H1 (cell line): ENCODE measurements around the gene IDE. TPM values are rescaled to one million over a fixed set of nuclear protein-coding genes. Genes with fewer than 3 reads are reported as not detected.

Experiments used
- ASH2L ChIP-seq: fragments of 200-600, 300-600 bp; sonication (generic); IDR thresholded peaks from one replicate; pipeline ENCODE4 v1.7.1; 2017; ENCODE audit warnings: low read length
- CBX5 ChIP-seq: fragments of 300-800, 300-1000 bp; sonication (generic); IDR thresholded peaks from 2 replicates; pipeline ENCODE4 v1.7.1; 2016; ENCODE audit warnings: antibody characterized with exemption, low read length, low read depth
- E2F6 ChIP-seq: IDR thresholded peaks from 2 replicates; pipeline ENCODE4 v1.6.1; 2012; ENCODE audit warnings: inconsistent platforms
- JUN ChIP-seq: IDR thresholded peaks from 2 replicates; pipeline ENCODE4 v1.6.1; 2011; ENCODE audit warnings: low read depth, mild to moderate bottlenecking, improper control_type of control experiment, low read length
- SIN3A ChIP-seq, 2 experiments: IDR thresholded peaks in 1 of 2; conservative IDR thresholded peaks in 1 of 2; 2 replicates each; pipeline ENCODE4 v1.6.1; 2011 to 2012; ENCODE audit warnings: low read length in 2 of 2, improper control_type of control experiment in 1 of 2, low read depth in 1 of 2, mild to moderate bottlenecking in 1 of 2
- SP2 ChIP-seq: IDR thresholded peaks from 2 replicates; pipeline ENCODE4 v1.6.1; 2012; ENCODE audit warnings: mild to moderate bottlenecking, low read length, inconsistent platforms
- TAF1 ChIP-seq: IDR thresholded peaks from 2 replicates; pipeline ENCODE4 v1.6.1; 2011; ENCODE audit warnings: mild to moderate bottlenecking, low read depth, low read length
- ZNF274 ChIP-seq: IDR thresholded peaks from 2 replicates; pipeline ENCODE4 v1.7.0; 2012; ENCODE audit warnings: low read length, borderline replicate concordance; ENCODE audit errors: extremely low read depth
- polyA plus RNA-seq, 7 experiments: library from polyadenylated mRNA; depleted of rRNA in 3 of 7; stranded (reverse) in 5 of 7; unstranded in 2 of 7; fragments of >200 nt in 5 of 7; fragments of 200-250 nt in 2 of 7; gene quantifications; 1 replicate in 5 of 7; 2 replicates in 1 of 7; 4 replicates in 1 of 7; pipeline versions ENCODE4 v1.2.1 to v1.2.3, GENCODE V29; 2011 to 2013; ENCODE audit warnings: missing spikeins in 2 of 7, mixed read lengths in 2 of 7
- total RNA-seq: library from RNA; stranded (reverse); fragmentation: NEBNext Ultra II Directional; extraction: Animal tissue kit (Norgen Biotek cat#: 25700); gene quantifications from 2 replicates; pipeline ENCODE4 v1.2.1, GENCODE V29; 2021

The IDE gene
- total and polyA plus RNA-seq, 2 of the 8 experiments (the other 6 are each of a cell fraction or from before 2014, with no cell fraction given) = 12.7 to 52.7 TPM

GRCh38 chr10:92418891-92419290, 155.0 kb downstream of the IDE start (continued):
- TF ChIP-seq ASH2L (no peak), TAF1 (no peak), E2F6 (no peak), ZNF274 (no peak), CBX5 (no peak), JUN (no peak), SIN3A (conservative IDR thresholded peaks at IDR 0.05 in 1 of 2, IDR thresholded peaks at IDR 0.05 in 1 of 2; ENCODE audit: low read depth in 1 of 2, low read length in 2 of 2) (no peak), SP2 (no peak)
- TF ChIP-seq, all 59 proteins: peak for 0
